ENCODE measurements around the gene NOC4L. TPM values are rescaled to one million over a fixed set of nuclear protein-coding genes. Genes with fewer than 3 reads are reported as not detected.

Gene NOC4L
- total RNA-seq, 1 experiment from 2014 or later: 36.5 TPM

DNA sequence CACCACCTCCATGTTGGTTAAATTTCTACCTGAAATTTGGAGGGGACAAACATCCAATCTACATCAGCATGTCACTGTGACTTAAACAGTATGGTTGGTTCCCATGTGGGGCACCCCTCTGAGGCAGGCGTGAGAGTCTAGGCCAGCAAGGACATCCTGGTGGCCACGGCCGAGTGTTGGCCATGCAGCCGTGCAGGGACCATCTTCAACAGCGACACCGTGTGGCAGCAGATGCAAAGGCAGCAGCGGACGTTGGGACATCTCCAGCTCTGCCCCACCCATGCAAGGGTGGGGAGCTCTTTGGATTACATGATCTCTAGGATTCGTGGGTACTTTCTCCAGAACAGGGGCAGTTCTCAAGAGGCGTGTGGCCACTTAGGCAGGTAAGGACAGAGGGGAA lies 49.8 kb downstream of the NOC4L start:
- WGBS (ENCODE audit: extremely low coverage, insufficient read length, low lambda C conversion rate): no CpG with 5 or more reads among the region's 10 CpGs
- Histone ChIP-seq H3T11ph (ENCODE audit: low read length) (no peak overlapping the region), H3K27ac (ENCODE audit: insufficient read length, low read depth, low read length) (no peak overlapping the region)

More for the DNA sequence above, 49.8 kb downstream of the NOC4L start:
- Histone ChIP-seq H3K4me2 (ENCODE audit: insufficient read depth, insufficient read length, low read length) (no peak overlapping the region), H2BK12ac (ENCODE audit: insufficient read length, low read depth, low read length) (no peak overlapping the region), H3K4me1 (ENCODE audit: insufficient read depth, low read length) (no peaks in the 10 kb centered on the region), H3K9ac (ENCODE audit: extremely low read depth, insufficient read length, low read length) (no peak overlapping the region), H3K18ac (ENCODE audit: insufficient read length, low read depth, low read length) (no peak overlapping the region), H4K5ac (ENCODE audit: insufficient read length, low read depth, low read length) (no peak overlapping the region), H3K9me3 (ENCODE audit: control insufficient read depth, low read depth, low read length) (peaks cover 8% of the 10 kb centered on the region), H4K20me1 (ENCODE audit: control insufficient read depth, insufficient read depth, insufficient read length) (no peaks in the 10 kb centered on the region), H3K56ac (ENCODE audit: insufficient read length, low read depth, low read length) (no peak overlapping the region), H2BK15ac (ENCODE audit: low read depth, low read length) (no peak overlapping the region), H3K79me2 (ENCODE audit: insufficient read depth, low read length) (no peaks in the 10 kb centered on the region), H3K23me2 (ENCODE audit: insufficient read length, low read depth, low read length, poor library complexity, severe bottlenecking) (peaks cover 11% of the 10 kb centered on the region), H2AK5ac (ENCODE audit: insufficient read length, low read length) (no peak overlapping the region), H3K27me3 (ENCODE audit: insufficient read depth, low read length) (peaks cover 6% of the 10 kb centered on the region; the same call in 1 of the 2 replicates), H4K8ac (replicated peaks; ENCODE audit: insufficient read length, low read depth, low read length) (no peak overlapping the region), H4K91ac (ENCODE audit: insufficient read length, low read depth, low read length) (no peak overlapping the region), H2BK120ac (ENCODE audit: low read depth, low read length, poor library complexity, severe bottlenecking) (no peak overlapping the region), H3K23ac (ENCODE audit: insufficient read length, low read depth, low read length) (no peak overlapping the region), H3K4ac (ENCODE audit: low read depth, low read length) (no peak overlapping the region), H3K79me1 (ENCODE audit: insufficient read depth, low read depth, low read length, poor library complexity, severe bottlenecking) (no peaks in the 10 kb centered on the region), H2BK5ac (ENCODE audit: insufficient read length, low read length) (no peak overlapping the region), H2AFZ (ENCODE audit: low read length) (no peak overlapping the region), H3K14ac (ENCODE audit: insufficient read depth, low read length) (no peak overlapping the region), H2BK20ac (ENCODE audit: low read depth, low read length, poor library complexity, severe bottlenecking) (no peak overlapping the region)
- H3K27ac Mint-ChIP-seq: no peak overlapping the region
- peak; percentile 67 for DNase-seq
- TF ChIP-seq CTCF (conservative IDR thresholded peaks at IDR 0.05): peak; percentile 82
- peaks cover 3 to 6% of the 10 kb centered on the region in 2 experiments for H3K4me1 Mint-ChIP-seq
- peaks cover 14 to 20% of the 10 kb centered on the region in 2 experiments for H3K9me3 Mint-ChIP-seq
- H3K4me3 Mint-ChIP-seq: no peak overlapping the region
- peaks cover 83% of the 10 kb centered on the region for H3K27me3 Mint-ChIP-seq (ENCODE audit: low read depth)
- H3K36me3 Mint-ChIP-seq (ENCODE audit: insufficient read depth in 1 of 3, low read depth in 3 of 3): peaks cover 4 to 12% (median 9%) of the 10 kb centered on the region in 3 experiments; a peak in 5 of 7 replicates
